DND-41 (cell line): Measurements from ENCODE around the gene CCDC136.

Experiments
- CTCF ChIP-seq: IDR thresholded peaks from 2 replicates; pipeline ENCODE4 v1.5.1; 2012; ENCODE audit warnings: borderline replicate concordance, low read length, moderate library complexity, mild to moderate bottlenecking; ENCODE audit not compliant: poor library complexity, severe bottlenecking; ENCODE audit errors: extremely low read depth
- EZH2 ChIP-seq: IDR thresholded peaks from 3 replicates; pipeline ENCODE4 v1.6.1; 2012; ENCODE audit warnings: borderline replicate concordance, low read depth, mild to moderate bottlenecking, moderate library complexity, low read length, inconsistent platforms; ENCODE audit not compliant: severe bottlenecking

GRCh38 chr7:128842674-128843641, 51.2 kb downstream of the CCDC136 start:
- TF ChIP-seq CTCF (no peak), EZH2 (no peak)
